Stimulated activated effector memory CD8-positive, alpha-beta T cell treated with anti-CD3 and anti-CD28 coated beads, Interleukin-12 subunit alpha, Interleukin-12 subunit beta, amount 100 ng/mL, for 72 hours (primary cell): Measurements from ENCODE around the gene MSANTD4.
A peak's percentile ranks its signal among the peaks of the same experiment; 100 is the strongest.
"Not testable (repeated sequence)": the region's sequence is repeated elsewhere in the genome, so short reads cannot be mapped to it uniquely, and the experiment has no call there.

Experiments used
- ATAC-seq: fragments of 150-1000 bp; cut with Tn5 transposase; 2 replicates; pipeline ENCODE4 v1.10.0; 2021
- DNase-seq, 2 donors: peaks; one replicate each; pipeline ENCODE4 v3.0.0; 2021 to 2022; ENCODE audit warnings: low spot score in 2 of 2
- H3K27ac Mint-ChIP-seq: one replicate; pipeline ENCODE4 v1.8.0; 2022; ENCODE audit warnings: mild to moderate bottlenecking, mixed read lengths
- H3K36me3 Mint-ChIP-seq: one replicate; pipeline ENCODE4 v1.8.0; 2022; ENCODE audit warnings: mild to moderate bottlenecking, mixed read lengths
- H3K4me1 Mint-ChIP-seq: one replicate; pipeline ENCODE4 v1.8.0; 2022; ENCODE audit warnings: mixed read lengths
- H3K4me3 Mint-ChIP-seq: one replicate; pipeline ENCODE4 v1.8.0; 2022; ENCODE audit warnings: mild to moderate bottlenecking, mixed read lengths
- H3K9me3 Mint-ChIP-seq: one replicate; pipeline ENCODE4 v1.8.0; 2022; ENCODE audit warnings: mixed read lengths

MSANTD4 gene

DNA sequence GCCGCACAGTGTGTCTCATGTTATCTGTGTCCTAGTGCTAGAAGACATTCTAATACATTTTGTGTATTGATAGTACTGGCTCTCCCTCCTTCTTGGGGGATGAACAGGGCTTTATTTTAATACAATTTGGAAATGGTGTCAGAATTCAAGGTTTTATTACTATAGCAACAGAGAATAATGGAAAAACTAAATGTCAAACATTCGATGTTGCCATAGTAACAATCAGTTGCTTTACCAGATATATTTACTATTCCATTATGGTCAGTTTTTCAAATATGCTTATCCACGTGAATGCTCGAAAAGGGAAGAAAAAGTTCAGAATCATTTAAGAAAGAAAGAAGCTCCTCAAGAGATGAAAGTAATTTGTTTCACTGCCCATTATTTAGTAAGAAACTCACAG lies 8.6 kb upstream of the MSANTD4 start:
- no peak overlapping the region for H3K4me3 Mint-ChIP-seq
- ATAC-seq: no peak
- no peaks in the 10 kb centered on the region for H3K9me3 Mint-ChIP-seq
- no peak overlapping the region for H3K27ac Mint-ChIP-seq
- H3K36me3 Mint-ChIP-seq: no peaks in the 10 kb centered on the region
- DNase-seq: no peak
- H3K4me1 Mint-ChIP-seq: peaks cover 5% of the 10 kb centered on the region

DNA sequence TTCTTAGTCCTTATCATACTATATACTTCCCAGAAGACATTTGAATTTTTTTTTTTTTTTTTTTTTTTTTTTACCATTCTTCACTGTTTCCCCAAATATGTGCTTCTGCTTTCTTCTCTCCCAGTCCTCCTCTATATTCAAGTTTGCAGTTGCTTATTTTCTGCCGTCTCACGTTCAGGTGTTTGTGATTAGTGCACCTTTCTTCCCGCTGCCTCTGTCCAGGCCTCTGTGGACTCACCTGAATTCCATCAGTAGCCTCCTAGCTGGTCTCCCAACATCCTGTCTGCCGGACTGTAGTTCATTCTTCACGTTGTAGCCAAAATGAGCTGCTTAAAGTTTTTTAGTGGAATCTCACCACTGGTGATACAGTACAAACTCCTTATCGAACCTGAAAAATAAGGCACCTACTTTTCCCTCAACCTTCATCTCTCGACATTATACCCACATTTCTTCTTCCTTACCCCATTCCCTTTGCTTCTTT lies 795 bp upstream of the MSANTD4 start:
- peak overlapping the region; percentile 95 for H3K27ac Mint-ChIP-seq
- no peak for ATAC-seq
- peak overlapping the region; percentile 95 for H3K4me3 Mint-ChIP-seq
- peaks cover 2% of the 10 kb centered on the region for H3K9me3 Mint-ChIP-seq
- H3K4me1 Mint-ChIP-seq: peaks cover 45% of the 10 kb centered on the region
- peaks cover 22% of the 10 kb centered on the region for H3K36me3 Mint-ChIP-seq
- DNase-seq: no peak

- ATAC-seq (peak; percentile 3), DNase-seq (no peak)
- peak overlapping the region; percentile 95 for H3K27ac Mint-ChIP-seq
- H3K36me3 Mint-ChIP-seq: peaks cover 28% of the 10 kb centered on the region
- peaks cover 2% of the 10 kb centered on the region for H3K9me3 Mint-ChIP-seq
- peak overlapping the region; percentile 95 for H3K4me3 Mint-ChIP-seq
- H3K4me1 Mint-ChIP-seq: peaks cover 48% of the 10 kb centered on the region
These were observed 666 bp downstream of the MSANTD4 start for GRCh38 chr11:106021181-106021966.

DNA sequence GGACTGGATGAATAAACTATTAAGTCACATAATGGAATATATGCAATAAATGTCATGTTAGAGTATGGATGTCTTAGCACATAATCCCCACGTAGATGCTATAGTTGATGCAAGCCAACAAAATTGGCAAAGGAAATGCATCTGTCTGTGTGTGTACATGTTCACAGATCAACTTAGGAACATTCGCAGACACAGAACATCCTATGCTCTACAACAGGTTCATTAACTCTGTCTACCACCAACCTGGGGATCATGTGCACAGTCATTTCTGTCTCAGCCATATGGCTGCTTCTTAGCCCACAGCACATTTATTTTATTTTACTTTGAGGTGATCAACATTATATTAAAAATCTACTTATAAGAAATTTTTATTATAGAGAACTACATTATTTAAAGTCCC lies 4.9 kb downstream of the MSANTD4 start:
- H3K4me3 Mint-ChIP-seq: no peak overlapping the region
- peaks cover 35% of the 10 kb centered on the region for H3K36me3 Mint-ChIP-seq
- peaks cover 44% of the 10 kb centered on the region for H3K4me1 Mint-ChIP-seq

GRCh38 chr11:106015066-106015465 lies 7.0 kb downstream of the MSANTD4 start:
- Mint-ChIP-seq H3K4me1 (peaks cover 46% of the 10 kb centered on the region), H3K27ac (no peak overlapping the region), H3K36me3 (peaks cover 42% of the 10 kb centered on the region), H3K9me3 (no peaks in the 10 kb centered on the region), H3K4me3 (no peak overlapping the region)
- no peak for ATAC-seq
- DNase-seq: no peak

More for the DNA sequence above, 4.9 kb downstream of the MSANTD4 start:
- DNase-seq (no peak), ATAC-seq (no peak)
- H3K9me3 Mint-ChIP-seq: no peaks in the 10 kb centered on the region
- H3K27ac Mint-ChIP-seq: no peak overlapping the region

DNA sequence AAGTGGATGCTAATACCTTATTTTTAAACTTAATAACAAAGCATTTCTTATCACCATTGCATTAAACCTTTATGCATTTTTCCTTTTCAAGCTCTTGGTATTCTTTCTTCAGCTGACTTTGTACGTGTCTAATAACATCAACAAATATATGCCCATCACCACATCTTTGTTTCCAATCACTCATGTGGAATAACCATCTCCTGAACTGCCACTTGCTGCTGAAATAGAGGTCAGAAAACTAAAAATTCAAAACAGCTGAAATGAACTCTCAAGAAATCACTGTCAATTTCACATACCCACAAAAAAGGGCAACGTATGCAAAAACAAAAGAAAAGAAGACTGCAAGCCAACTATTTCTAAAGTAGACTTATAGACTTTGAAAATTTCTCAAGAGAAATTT lies 7.4 kb downstream of the MSANTD4 start:
- H3K27ac Mint-ChIP-seq: no peak overlapping the region
- no peak overlapping the region for H3K4me3 Mint-ChIP-seq
- DNase-seq: no peak
- peaks cover 42% of the 10 kb centered on the region for H3K4me1 Mint-ChIP-seq
- peaks cover 47% of the 10 kb centered on the region for H3K36me3 Mint-ChIP-seq
- no peak for ATAC-seq
- H3K9me3 Mint-ChIP-seq: no peaks in the 10 kb centered on the region

DNA sequence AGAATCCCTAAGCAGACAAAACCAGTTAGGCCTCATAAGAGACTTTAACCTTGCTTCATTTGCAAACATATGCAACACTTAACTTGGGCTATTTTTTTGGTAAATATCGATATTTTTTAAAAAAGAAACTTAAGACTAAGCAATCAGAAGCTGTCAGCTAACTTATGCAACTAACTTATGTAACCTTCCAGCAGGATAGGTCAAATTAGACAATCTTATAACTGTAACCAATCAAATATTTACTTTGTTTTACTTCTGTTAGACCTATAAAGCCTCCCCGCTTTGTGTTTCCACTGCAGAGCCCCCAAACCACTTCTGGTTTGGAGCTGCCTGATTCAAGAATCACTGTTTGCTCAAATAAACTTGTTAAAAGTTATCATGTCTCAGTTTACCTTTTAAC lies 8.0 kb downstream of the MSANTD4 start:
- Mint-ChIP-seq H3K4me1 (peaks cover 36% of the 10 kb centered on the region), H3K27ac (no peak overlapping the region), H3K4me3 (no peak overlapping the region), H3K36me3 (peaks cover 53% of the 10 kb centered on the region), H3K9me3 (no peaks in the 10 kb centered on the region)
- DNase-seq: no peak
- ATAC-seq: no peak

DNA sequence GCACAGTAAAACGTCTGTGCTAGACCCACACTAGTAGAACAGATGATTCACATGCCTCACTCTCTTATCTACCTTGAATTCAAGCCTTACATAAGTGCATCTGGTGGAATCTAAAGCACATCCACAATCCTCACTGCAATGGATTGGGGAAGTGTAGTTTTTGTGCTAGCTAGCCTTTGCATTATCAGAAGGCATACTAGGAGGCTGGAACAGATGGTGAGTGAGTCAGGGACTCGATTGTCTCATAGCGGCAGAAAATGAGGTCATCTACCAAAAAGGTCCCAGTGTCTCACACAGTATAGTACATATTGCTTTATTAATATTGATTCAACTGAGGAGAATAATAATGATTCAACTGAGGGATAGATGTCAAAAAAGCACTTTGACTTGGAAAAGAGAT lies 9.3 kb downstream of the MSANTD4 start:
- Mint-ChIP-seq H3K36me3 (peaks cover 64% of the 10 kb centered on the region), H3K4me1 (peaks cover 27% of the 10 kb centered on the region), H3K27ac (no peak overlapping the region), H3K4me3 (no peak overlapping the region), H3K9me3 (no peaks in the 10 kb centered on the region)
- ATAC-seq (peak; percentile 70), DNase-seq (no peak)

DNA sequence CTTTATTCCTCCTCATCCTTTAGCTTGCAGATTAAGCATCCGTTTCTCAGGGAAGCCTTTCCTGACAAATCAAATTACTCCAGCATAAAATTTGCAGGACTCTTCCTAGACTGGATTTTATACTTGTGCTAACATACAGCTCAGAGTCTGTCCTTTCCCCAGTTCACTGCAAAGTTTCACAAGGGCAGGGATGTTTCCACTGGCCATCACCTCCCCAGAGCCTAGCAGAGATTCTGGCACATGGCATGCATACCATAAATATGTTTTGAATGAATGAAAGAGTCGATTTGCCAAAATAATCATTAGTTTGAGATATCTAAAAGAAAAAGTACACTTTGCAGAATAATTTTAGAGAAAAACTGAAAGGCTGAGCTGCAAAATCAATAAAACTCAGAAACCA lies 10.6 kb downstream of the MSANTD4 start:
- H3K4me1 Mint-ChIP-seq: peaks cover 24% of the 10 kb centered on the region
- no peak overlapping the region for H3K27ac Mint-ChIP-seq
- DNase-seq (no peak), ATAC-seq (no peak)
- H3K9me3 Mint-ChIP-seq: no peaks in the 10 kb centered on the region
- no peak overlapping the region for H3K4me3 Mint-ChIP-seq
- H3K36me3 Mint-ChIP-seq: peaks cover 72% of the 10 kb centered on the region

DNA sequence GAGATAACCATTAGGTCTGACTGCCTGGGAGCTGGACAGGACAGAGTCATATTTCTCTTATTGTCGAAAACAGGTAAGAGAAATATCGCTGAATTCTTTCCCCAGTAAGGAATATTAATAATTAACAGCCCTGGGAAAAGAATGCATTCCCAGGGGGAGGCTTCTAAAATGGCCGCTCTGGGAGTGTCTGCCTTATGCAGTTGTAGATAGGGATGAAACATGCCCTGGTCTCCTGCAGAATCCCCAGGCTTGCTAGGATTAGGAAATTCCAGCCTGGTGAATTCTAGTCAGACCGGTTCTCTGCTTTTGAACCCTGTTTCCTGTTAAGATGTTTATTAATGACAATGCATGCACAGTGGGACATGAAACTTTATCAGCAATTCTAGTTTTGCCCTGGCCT lies 18.9 kb downstream of the MSANTD4 start:
- peaks cover 12% of the 10 kb centered on the region for H3K9me3 Mint-ChIP-seq
- H3K36me3 Mint-ChIP-seq: peaks cover 31% of the 10 kb centered on the region
- H3K4me3 Mint-ChIP-seq, DNase-seq, H3K27ac Mint-ChIP-seq, ATAC-seq: not testable (repeated sequence)
- H3K4me1 Mint-ChIP-seq: peaks cover 12% of the 10 kb centered on the region

DNA sequence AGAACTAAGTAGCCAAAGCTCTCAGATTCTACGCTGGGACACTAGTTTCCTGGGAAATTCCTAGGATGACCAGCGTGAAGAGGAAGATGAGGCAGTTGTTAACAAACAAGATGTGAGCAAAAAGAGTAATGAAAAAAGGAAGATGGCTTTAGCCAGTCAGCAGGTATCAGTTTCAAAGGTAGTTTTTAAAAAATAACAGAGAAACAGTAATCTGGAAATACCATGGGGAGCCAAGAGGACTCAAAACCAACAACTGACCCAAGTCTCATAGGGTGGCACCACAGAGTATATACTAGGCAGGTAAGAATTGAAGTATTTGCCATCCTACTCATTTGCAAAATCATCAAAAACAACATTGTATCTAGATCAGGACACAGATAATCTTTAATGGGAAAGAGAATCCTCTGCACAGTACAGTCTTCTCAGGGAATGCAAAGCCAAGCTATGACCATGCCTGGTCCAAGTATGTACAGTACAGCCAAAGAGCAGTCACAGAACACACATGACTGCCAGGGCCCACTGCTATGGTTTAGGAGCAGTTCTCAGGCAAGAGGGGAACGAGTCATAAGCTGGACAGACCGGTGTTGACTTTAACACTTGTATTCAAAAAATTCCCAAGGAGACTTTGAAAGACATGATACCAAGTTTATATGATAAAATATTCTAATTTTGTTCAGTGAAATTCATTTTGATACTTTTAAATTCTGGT lies 20.6 kb downstream of the MSANTD4 start:
- no peak for ATAC-seq
- no peak for DNase-seq
- Mint-ChIP-seq H3K36me3 (peaks cover 26% of the 10 kb centered on the region), H3K4me1 (peaks cover 24% of the 10 kb centered on the region), H3K27ac (no peak overlapping the region), H3K9me3 (peaks cover 12% of the 10 kb centered on the region), H3K4me3 (no peak overlapping the region)

DNA sequence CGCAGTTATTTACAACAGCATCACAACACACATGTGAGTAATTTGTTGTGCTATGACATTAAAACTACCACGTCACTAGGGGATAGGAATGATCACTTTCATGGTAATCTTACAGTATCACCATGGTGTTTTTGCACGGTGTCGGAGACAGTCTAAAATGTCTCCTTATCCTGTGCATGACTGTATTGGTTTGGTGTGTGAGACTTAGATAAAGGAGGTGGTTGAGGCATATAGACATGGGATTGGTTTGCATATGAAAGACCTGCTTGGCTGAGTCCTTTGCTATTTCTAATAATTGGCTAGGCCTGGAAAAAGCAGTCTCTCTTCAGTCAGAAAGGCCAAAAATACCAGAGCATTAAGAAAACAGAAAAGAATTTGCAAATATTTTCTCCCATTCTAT lies 30.2 kb downstream of the MSANTD4 start:
- DNase-seq: no peak
- Mint-ChIP-seq H3K27ac (no peak overlapping the region), H3K4me1 (peaks cover 6% of the 10 kb centered on the region), H3K9me3 (peaks cover 10% of the 10 kb centered on the region), H3K4me3 (no peak overlapping the region), H3K36me3 (peaks cover 3% of the 10 kb centered on the region)
- no peak for ATAC-seq

GRCh38 chr11:105989124-105989523 lies 32.9 kb downstream of the MSANTD4 start:
- Mint-ChIP-seq H3K9me3 (peaks cover 9% of the 10 kb centered on the region), H3K4me3 (no peak overlapping the region), H3K4me1 (no peaks in the 10 kb centered on the region), H3K27ac (no peak overlapping the region), H3K36me3 (no peaks in the 10 kb centered on the region)
- DNase-seq: no peak
- no peak for ATAC-seq

DNA sequence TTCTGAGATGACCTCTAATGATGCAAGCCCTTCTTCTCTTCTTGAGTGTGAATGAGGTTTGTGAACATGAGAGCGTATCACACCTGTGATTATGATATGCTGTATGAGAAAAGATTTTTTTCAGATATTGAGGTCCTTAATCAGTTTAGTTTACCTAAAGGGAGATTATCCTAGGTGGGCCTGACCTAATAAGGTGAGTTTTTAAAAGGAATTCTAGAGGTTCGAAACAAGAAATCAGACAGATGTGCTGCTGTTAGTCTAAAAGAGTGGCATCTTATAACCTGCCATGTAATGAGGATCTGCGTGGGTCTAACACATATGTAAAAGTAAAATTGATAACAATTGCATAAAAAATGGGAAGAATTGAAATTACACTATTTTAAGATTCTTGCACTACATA lies 33.8 kb downstream of the MSANTD4 start:
- ATAC-seq (no peak), DNase-seq (no peak)
- Mint-ChIP-seq H3K27ac (no peak overlapping the region), H3K36me3 (no peaks in the 10 kb centered on the region), H3K4me1 (no peaks in the 10 kb centered on the region), H3K9me3 (peaks cover 5% of the 10 kb centered on the region), H3K4me3 (no peak overlapping the region)

GRCh38 chr11:105986554-105986953 lies 35.5 kb downstream of the MSANTD4 start:
- Mint-ChIP-seq H3K27ac (no peak overlapping the region), H3K36me3 (no peaks in the 10 kb centered on the region), H3K4me1 (no peaks in the 10 kb centered on the region), H3K4me3 (no peak overlapping the region), H3K9me3 (peaks cover 2% of the 10 kb centered on the region)
- DNase-seq (no peak), ATAC-seq (no peak)
